ENCODE data around the gene PTPRN2. TPM values are rescaled to one million over a fixed set of nuclear protein-coding genes. Genes with fewer than 3 reads are reported as not detected.

PTPRN2 gene
- total and polyA plus RNA-seq, 2 donors from 2014 or later: 4.8 to 6.2 TPM

DNA sequence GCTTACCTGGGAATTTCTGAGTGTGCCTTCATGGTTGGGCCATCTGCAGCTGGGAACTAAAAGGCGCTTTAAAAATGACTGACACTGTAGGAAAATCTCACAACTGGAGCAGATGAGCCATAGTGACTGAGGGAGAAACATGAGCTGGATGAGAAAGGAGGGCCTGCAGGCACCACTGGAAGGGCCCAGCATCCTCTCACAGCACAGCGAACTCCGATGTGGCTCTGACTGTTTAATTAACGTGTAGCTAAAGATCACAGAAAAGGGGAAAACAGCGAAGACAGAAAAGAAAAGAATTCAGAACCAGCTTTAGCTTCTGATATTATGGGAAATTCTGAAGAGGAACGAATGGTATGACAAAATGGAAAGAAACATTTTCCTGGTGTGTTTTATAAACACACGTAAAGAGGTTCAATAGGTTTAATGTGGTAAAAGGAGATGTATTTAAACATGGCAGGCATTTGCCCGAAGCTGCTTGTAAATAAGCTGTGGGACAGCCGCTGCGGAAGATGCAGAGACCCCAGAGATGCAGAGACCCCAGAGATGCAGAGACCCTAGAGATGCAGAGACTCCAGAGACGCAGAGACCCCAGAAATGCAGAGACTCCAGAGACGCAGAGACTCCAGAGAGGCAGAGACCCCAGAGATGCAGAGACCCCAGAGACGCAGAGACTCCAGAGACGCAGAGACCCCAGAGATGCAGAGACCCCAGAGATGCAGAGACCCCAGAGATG, 534.3 kb downstream of the PTPRN2 start:
- DNase-seq (no peak), FAIRE-seq (no peak)
- TF ChIP-seq, protein P1, sequence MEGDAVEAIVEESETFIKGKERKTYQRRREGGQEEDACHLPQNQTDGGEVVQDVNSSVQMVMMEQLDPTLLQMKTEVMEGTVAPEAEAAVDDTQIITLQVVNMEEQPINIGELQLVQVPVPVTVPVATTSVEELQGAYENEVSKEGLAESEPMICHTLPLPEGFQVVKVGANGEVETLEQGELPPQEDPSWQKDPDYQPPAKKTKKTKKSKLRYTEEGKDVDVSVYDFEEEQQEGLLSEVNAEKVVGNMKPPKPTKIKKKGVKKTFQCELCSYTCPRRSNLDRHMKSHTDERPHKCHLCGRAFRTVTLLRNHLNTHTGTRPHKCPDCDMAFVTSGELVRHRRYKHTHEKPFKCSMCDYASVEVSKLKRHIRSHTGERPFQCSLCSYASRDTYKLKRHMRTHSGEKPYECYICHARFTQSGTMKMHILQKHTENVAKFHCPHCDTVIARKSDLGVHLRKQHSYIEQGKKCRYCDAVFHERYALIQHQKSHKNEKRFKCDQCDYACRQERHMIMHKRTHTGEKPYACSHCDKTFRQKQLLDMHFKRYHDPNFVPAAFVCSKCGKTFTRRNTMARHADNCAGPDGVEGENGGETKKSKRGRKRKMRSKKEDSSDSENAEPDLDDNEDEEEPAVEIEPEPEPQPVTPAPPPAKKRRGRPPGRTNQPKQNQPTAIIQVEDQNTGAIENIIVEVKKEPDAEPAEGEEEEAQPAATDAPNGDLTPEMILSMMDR (IDR thresholded peaks at IDR 0.05; ENCODE audit: borderline replicate concordance, extremely low read depth, insufficient read depth): no peak
- peaks cover 0 to 3% (median 0%) of the 10 kb centered on the region in 3 donors for H3K36me3 ChIP-seq (ENCODE audit: control insufficient read depth in 2 of 3, insufficient read depth in 3 of 3, low read length in 3 of 3)
- no peaks in the 10 kb centered on the region for H3K4me1 ChIP-seq (ENCODE audit: control insufficient read depth in 2 of 3, insufficient read depth in 2 of 3, low read depth in 1 of 3, low read length in 3 of 3)
- H3K9ac ChIP-seq (ENCODE audit: low read length in 3 of 3): no peak overlapping the region
- H3K27me3 ChIP-seq (ENCODE audit: control insufficient read depth, insufficient read depth, low read length): no peaks in the 10 kb centered on the region
- no peaks in the 10 kb centered on the region for H3K9me3 ChIP-seq (ENCODE audit: control insufficient read depth in 2 of 3, insufficient read depth in 1 of 3, low read length in 3 of 3)
- H3K27ac ChIP-seq (ENCODE audit: low read depth in 2 of 2, low read length in 2 of 2): no peak overlapping the region
- intact Hi-C loops (cut with DNase I): no loop called here
- H3K4me3 ChIP-seq (ENCODE audit: low read length in 3 of 3): no peak overlapping the region

DNA sequence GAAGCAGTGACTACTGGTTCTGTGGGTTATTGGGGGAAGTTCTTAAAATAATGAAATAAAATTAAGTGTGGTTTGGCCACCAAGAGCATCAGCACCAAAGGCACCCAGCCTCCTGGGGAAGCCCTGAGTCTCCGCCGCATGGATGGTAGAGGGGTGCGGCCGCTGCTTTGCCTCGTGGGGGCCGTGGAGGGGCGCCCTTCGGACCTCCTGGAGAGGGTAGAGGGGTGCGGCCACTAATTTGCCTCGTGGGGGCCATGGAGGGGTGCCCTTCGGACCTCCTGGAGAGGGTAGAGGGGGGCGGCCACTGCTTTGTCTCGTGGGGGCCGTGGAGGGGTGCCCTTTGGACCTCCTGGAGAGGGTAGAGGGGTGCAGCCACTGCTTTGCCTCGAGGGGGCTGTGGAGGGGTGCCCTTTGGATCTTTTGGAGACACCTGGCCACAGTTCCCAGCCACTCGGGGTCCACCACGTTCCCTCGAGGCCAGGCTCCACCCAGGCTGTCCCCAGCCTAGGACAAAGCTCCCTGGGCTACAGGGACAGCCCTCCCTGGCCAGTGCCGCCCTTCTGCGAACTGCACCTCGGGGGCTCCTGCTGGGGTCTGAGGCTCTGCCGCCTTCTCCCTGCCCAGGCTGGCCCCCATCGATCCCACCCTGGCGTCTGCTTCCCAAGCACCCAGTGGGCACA, 535.1 kb downstream of the PTPRN2 start:
- Histone ChIP-seq H3K27me3 (ENCODE audit: control insufficient read depth, insufficient read depth, low read length) (no peaks in the 10 kb centered on the region), H3K4me1 (ENCODE audit: control insufficient read depth in 2 of 3, insufficient read depth in 2 of 3, low read depth in 1 of 3, low read length in 3 of 3) (no peaks in the 10 kb centered on the region), H3K9me3 (ENCODE audit: control insufficient read depth in 2 of 3, insufficient read depth in 1 of 3, low read length in 3 of 3) (no peaks in the 10 kb centered on the region), H3K9ac (ENCODE audit: low read length in 3 of 3) (no peak overlapping the region), H3K36me3 (ENCODE audit: control insufficient read depth in 2 of 3, insufficient read depth in 3 of 3, low read length in 3 of 3) (peaks cover 0 to 3% (median 0%) of the 10 kb centered on the region in 3 donors), H3K27ac (ENCODE audit: low read depth in 2 of 2, low read length in 2 of 2) (no peak overlapping the region), H3K4me3 (ENCODE audit: low read length in 3 of 3) (no peak overlapping the region)
- TF ChIP-seq, protein P1 (IDR thresholded peaks at IDR 0.05; ENCODE audit: borderline replicate concordance, extremely low read depth, insufficient read depth): no peak
- DNase-seq: no peak
- FAIRE-seq: no peak
- intact Hi-C loops (cut with DNase I): no loop called here

DNA sequence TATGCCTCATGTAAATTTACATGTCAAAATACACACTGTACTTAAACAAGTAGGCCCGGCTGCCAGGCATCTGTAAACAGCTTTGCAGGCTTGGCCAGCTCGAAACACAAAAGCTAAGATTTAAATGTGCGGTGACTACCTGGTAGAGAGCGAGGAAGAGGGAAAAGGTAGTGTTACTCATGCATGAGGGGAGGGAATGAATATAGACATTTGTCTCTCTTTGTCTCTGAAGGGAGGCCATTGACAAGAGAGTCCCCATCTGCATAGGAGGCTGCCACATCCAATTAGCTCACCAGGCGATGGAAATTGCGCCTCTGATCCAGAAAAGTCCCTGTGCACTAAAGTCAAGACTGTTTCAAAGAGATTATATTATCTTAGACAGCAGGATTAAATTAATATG, 535.8 kb downstream of the PTPRN2 start:
- Histone ChIP-seq H3K27me3 (ENCODE audit: control insufficient read depth, insufficient read depth, low read length) (no peaks in the 10 kb centered on the region), H3K9ac (ENCODE audit: low read length in 3 of 3) (no peak overlapping the region), H3K4me1 (ENCODE audit: control insufficient read depth in 2 of 3, insufficient read depth in 2 of 3, low read depth in 1 of 3, low read length in 3 of 3) (no peaks in the 10 kb centered on the region), H3K36me3 (ENCODE audit: control insufficient read depth in 2 of 3, insufficient read depth in 3 of 3, low read length in 3 of 3) (peaks cover 0 to 3% (median 0%) of the 10 kb centered on the region in 3 donors), H3K9me3 (ENCODE audit: control insufficient read depth in 2 of 3, insufficient read depth in 1 of 3, low read length in 3 of 3) (no peaks in the 10 kb centered on the region), H3K4me3 (ENCODE audit: low read length in 3 of 3) (no peak overlapping the region), H3K27ac (ENCODE audit: low read depth in 2 of 2, low read length in 2 of 2) (no peak overlapping the region)
- TF ChIP-seq, protein P1 (IDR thresholded peaks at IDR 0.05; ENCODE audit: borderline replicate concordance, extremely low read depth, insufficient read depth): no peak
- intact Hi-C loops (cut with DNase I): no loop called here
- DNase-seq (no peak), FAIRE-seq (no peak)

Measured in kidney (tissue), 14 donors.